Heart right ventricle (tissue), 16 donors: ENCODE data around the gene FAM13A. TPM values are rescaled to one million over a fixed set of nuclear protein-coding genes. Genes with fewer than 3 reads are reported as not detected.

Experiments
- ATAC-seq, 8 donors: fragments of 200-7000 bp; cut with Tn5 transposase; one replicate each; pipeline ENCODE4 v1.9.1; 2020; ENCODE audit warnings: mild to moderate bottlenecking in 8 of 8, moderate library complexity in 8 of 8, moderate number of reproducible peaks in 1 of 8
- DNase-seq, 2 donors: peaks; one replicate each; pipeline ENCODE4 v3.0.0-alpha.2; 2020
- H3K27ac ChIP-seq, 10 donors: fragments of 200-600 bp; sonication (generic) in 2 of 10; one replicate each; pipeline versions ENCODE4 v1.5.0 to v1.8.0; 2020 to 2022; ENCODE audit warnings: mild to moderate bottlenecking in 3 of 10
- H3K27me3 ChIP-seq, 7 donors: fragments of 200-600 bp; one replicate each; pipeline ENCODE4 v1.8.0; 2021 to 2022; ENCODE audit warnings: mild to moderate bottlenecking in 2 of 7
- H3K36me3 ChIP-seq, 9 donors: fragments of 200-600 bp; sonication (generic) in 1 of 9; one replicate each; pipeline versions ENCODE4 v1.5.0 to v1.8.0; 2020 to 2022; ENCODE audit warnings: mild to moderate bottlenecking in 2 of 9
- H3K4me1 ChIP-seq, 9 donors: fragments of 200-600 bp; sonication (generic) in 1 of 9; one replicate each; pipeline versions ENCODE4 v1.5.0 to v1.8.0; 2020 to 2022; ENCODE audit warnings: mild to moderate bottlenecking in 4 of 9
- H3K4me3 ChIP-seq, 10 donors: fragments of 200-600 bp; sonication (generic) in 2 of 10; one replicate each; pipeline versions ENCODE4 v1.5.0 to v1.8.0; 2020 to 2022; ENCODE audit warnings: mild to moderate bottlenecking in 7 of 10, moderate library complexity in 2 of 10
- H3K9me3 ChIP-seq, 11 donors: fragments of 200-600 bp in 10 of 11; sonication (generic) in 2 of 11; one replicate each; pipeline versions ENCODE4 v1.5.0 to v1.8.0; 2013 to 2022; ENCODE audit warnings: mild to moderate bottlenecking in 2 of 11, control low read depth in 1 of 11, moderate library complexity in 1 of 11
- CTCF ChIP-seq, 9 donors: fragments of 200-600 bp; sonication (generic) in 2 of 9; IDR thresholded peaks; one replicate each; pipeline versions ENCODE4 v1.5.0 to v1.8.0; 2021 to 2022; ENCODE audit warnings: antibody characterized with exemption in 9 of 9, mild to moderate bottlenecking in 5 of 9, moderate library complexity in 1 of 9
- WGBS, 2 donors: extraction: QIAGEN DNeasy Blood & Tissue Kit; methylation state at CpG; one replicate each; pipeline ENCODE4 v1.1.7; 2013; ENCODE audit warnings: inconsistent platforms in 1 of 2; 5-methylcytosine and 5-hydroxymethylcytosine counted together
- intact Hi-C, 10 donors: fragments of 100-400 bp; cut with DNase I; formaldehyde crosslinking; loops; one replicate each; pipeline versions ENCODE4 v1.11.1 to v1.14.2; 2022
- polyA plus RNA-seq, 2 donors: library from polyadenylated mRNA; stranded (reverse); fragments of 200-250 nt; gene quantifications; one replicate each; pipeline ENCODE4 v1.2.3, GENCODE V29; 2013
- total RNA-seq, 10 donors: library from RNA; stranded (reverse); fragmentation: NEBNext Ultra II Directional in 3 of 10; extraction: Animal tissue kit (Norgen Biotek cat#: 25700) in 3 of 10; gene quantifications; one replicate each; pipeline versions ENCODE4 v1.2.1 to v1.2.4, GENCODE V29; 2021 to 2023
- donor health status: Arrhythmogenic right ventricular cardiomyopathy.
- donor health status: ischemic (EF 13 %, LVEDD 7.1; RV severe dilation, severe dysfunction).
- donor health status: healthy with polysubstance abuse.
- donor health status: DM: no; HTN: yes; CAD: no.
- donor health status: DM: no; HTN: no; CAD: no.
- donor health status: ischemic (EF 25% LVEDD 6.9; RV normal size, moderate dysfunction).
- donor health status: ischemic (EF 25% LVEDD 5.7; RV mildly dilated, moderate dysfunction).
- donor health status: healthy.
- donor health status: DM: yes; HTN: yes; CAD: no.
- donor health status: Ischemic cardiomyopathy.
- donor health status: ischemic (EF 35%, LVEDD 5.7; RV mildly dilated, moderate dysfunction).
- donor health status: nonischemic (EF 11% LVEDD 7.7; RV severe dilation, severe dysfunction).
- donor health status: DM: yes; HTN: yes; CAD: no.
- donor health status: PGD.
- donor health status: ischemic (EF 29% LVEDD 5.4; RV normal size, mild dysfunction).
- donor health status: nonischemic (EF 23%, LVEDD 6.1; RV moderate dilation, normal function).

FAM13A gene
- total and polyA plus RNA-seq, 12 donors: 2.4 to 18.4 (median 14.1) TPM

- no peak for DNase-seq
- no peak for ATAC-seq
- Histone ChIP-seq H3K9me3 (peaks cover 0 to 31% (median 21%) of the 10 kb centered on the region in 11 donors), H3K4me1 (peaks cover 5 to 30% (median 28%) of the 10 kb centered on the region in 9 donors), H3K36me3 (peaks cover 0 to 72% (median 21%) of the 10 kb centered on the region in 9 donors), H3K27ac (no peak overlapping the region), H3K27me3 (no peaks in the 10 kb centered on the region), H3K4me3 (no peak overlapping the region)
- intact Hi-C loops: loop anchor here in 1 of 10 donors (10.0 kb wide), 1 partner anchor 77 kb away; no protein-coding TSS in a partner anchor
- TF ChIP-seq CTCF (IDR thresholded peaks at IDR 0.05): no peak
- WGBS, 2 donors: 97% methylated on average over 5 of the region's 5 CpGs
Observed at GRCh38 chr4:88718098-88718497, 338.9 kb downstream of the FAM13A start.

DNA sequence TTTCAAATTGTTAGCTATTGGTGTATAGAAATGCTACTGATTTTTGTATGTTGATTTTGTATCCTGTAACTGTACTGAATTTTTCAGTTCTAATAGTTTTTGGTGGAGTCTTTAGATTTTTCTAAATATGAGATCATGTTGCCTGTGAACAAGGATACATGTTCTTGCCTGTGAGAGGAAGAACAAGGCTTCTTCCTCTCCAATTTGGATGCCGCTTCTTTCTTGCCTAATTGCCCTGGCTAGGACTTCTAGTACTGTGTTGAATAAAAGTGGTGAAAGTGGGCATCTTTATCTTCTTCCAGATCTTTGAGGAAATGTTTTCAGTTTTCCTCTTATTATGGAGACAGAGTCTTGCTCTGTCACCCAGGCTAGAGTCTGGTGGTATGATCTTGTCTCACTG lies 343.2 kb downstream of the FAM13A start:
- Histone ChIP-seq H3K36me3 (peaks cover 0 to 83% (median 33%) of the 10 kb centered on the region in 9 donors), H3K4me3 (no peak overlapping the region), H3K27ac (no peak overlapping the region), H3K27me3 (no peaks in the 10 kb centered on the region), H3K4me1 (peaks cover 0 to 2% (median 0%) of the 10 kb centered on the region in 9 donors), H3K9me3 (peaks cover 0 to 42% (median 21%) of the 10 kb centered on the region in 11 donors)
- no peak for TF ChIP-seq CTCF (IDR thresholded peaks at IDR 0.05)
- DNase-seq (no peak), ATAC-seq (no peak)
- 92 to 97% methylated on average over 1 of the region's 1 CpG for WGBS, 2 donors
- intact Hi-C loops: loop anchor here in 1 of 10 donors (10.0 kb wide), 1 partner anchor 81 kb away; no protein-coding TSS in a partner anchor

GRCh38 chr4:88709989-88710388 lies 347.0 kb downstream of the FAM13A start:
- H3K27me3 ChIP-seq: no peaks in the 10 kb centered on the region
- H3K4me1 ChIP-seq: peaks cover 0 to 14% (median 8%) of the 10 kb centered on the region in 9 donors
- H3K27ac ChIP-seq: no peak overlapping the region
- intact Hi-C loops: loop anchor here (5.0 to 10.0 kb wide), 6 partner anchors 57 to 315 kb away; no protein-coding TSS in a partner anchor
- peaks cover 0 to 85% (median 27%) of the 10 kb centered on the region in 9 donors for H3K36me3 ChIP-seq
- no peak overlapping the region for H3K4me3 ChIP-seq
- DNase-seq: no peak
- ATAC-seq: no peak
- peaks cover 0 to 12% (median 0%) of the 10 kb centered on the region in 11 donors for H3K9me3 ChIP-seq
- 95 to 97% methylated on average over 1 of the region's 1 CpG for WGBS, 2 donors
- TF ChIP-seq CTCF (IDR thresholded peaks at IDR 0.05): no peak

DNA sequence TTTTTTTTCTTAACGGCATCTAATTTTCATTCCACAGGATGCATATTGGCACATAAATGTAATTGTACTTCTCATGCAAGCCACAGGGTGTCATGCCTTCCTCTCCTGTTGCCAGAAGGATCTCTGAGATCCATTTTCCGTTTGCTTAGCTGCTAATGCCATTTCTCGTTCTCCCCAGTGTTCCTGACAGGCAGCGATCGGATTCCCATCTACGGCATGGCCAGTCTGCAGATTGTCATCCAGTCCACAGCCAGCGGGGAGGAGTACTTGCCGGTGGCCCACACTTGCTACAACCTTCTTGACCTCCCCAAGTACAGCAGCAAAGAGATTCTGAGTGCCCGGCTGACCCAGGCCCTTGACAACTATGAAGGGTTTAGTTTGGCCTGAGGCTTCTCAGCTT lies 350.4 kb downstream of the FAM13A start:
- DNase-seq (peak in 1 of 2 donors; percentile 20), ATAC-seq (peak; percentile 64 to 92 (median 90))
- H3K27me3 ChIP-seq: no peaks in the 10 kb centered on the region
- 23 to 29% methylated on average over 9 of the region's 9 CpGs for WGBS, 2 donors
- peaks cover 0 to 14% (median 8%) of the 10 kb centered on the region in 9 donors for H3K4me1 ChIP-seq
- H3K9me3 ChIP-seq: no peaks in the 10 kb centered on the region
- H3K4me3 ChIP-seq: no peak overlapping the region
- peak; percentile 28 to 77 (median 63) for TF ChIP-seq CTCF (IDR thresholded peaks at IDR 0.05)
- peaks cover 0 to 95% (median 31%) of the 10 kb centered on the region in 9 donors for H3K36me3 ChIP-seq
- intact Hi-C loops: loop anchor here (1.0 to 10.0 kb wide), 8 partner anchors 61 to 318 kb away; no protein-coding TSS in a partner anchor
- peak overlapping the region in 8 of 10 donors; percentile 20 to 63 (median 36) for H3K27ac ChIP-seq
